GM18861 (cell line): ENCODE measurements around the gene LRRC74B.
"Not testable (repeated sequence)": the region's sequence is repeated elsewhere in the genome, so short reads cannot be mapped to it uniquely, and the experiment has no call there.

Source experiments
- ATAC-seq: cut with Tn5 transposase; IDR thresholded peaks from one replicate; pipeline ENCODE4 v1.9.1; 2021; ENCODE audit not compliant: unreplicated experiment

LRRC74B gene

DNA sequence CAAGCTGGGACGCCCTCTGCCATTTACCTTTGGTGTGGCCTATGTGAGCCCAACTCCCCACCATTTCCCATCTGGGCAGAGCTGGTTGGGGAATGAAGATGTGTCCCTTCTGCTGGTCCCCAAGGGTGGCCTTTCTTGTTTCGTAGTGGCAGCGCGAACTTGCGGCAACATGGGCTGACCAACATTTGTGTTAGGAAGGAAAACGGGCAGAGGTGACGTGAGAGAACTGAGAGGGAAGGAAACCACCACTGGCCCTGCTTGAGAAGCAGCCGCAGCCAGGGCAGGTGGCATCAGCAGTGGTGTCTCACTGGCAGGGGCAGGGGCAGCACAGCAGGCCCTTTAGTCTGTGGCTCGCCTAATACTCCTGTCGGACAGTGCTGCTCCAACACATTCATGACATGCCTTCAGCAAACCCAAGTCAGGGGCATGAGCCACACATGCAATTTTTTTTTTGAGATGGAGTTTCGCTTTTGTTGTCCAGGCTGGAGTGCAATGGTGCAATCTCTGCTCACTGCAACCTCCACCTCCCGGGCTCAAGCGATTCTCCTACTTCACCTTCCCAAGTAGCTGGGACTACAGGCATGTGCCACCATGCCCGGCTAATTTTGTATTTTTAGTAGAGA lies 29.9 kb downstream of the LRRC74B start:
- ATAC-seq: no peak

- no peak for ATAC-seq
Observed at GRCh38 chr22:21076912-21077625, 31.3 kb downstream of the LRRC74B start.

- no peak for ATAC-seq
Observed at GRCh38 chr22:21077884-21078508, 32.2 kb downstream of the LRRC74B start.

- no peak for ATAC-seq
Observed at GRCh38 chr22:21078916-21079315, 33.2 kb downstream of the LRRC74B start.

- no peak for ATAC-seq
Observed at GRCh38 chr22:21079493-21079892, 33.7 kb downstream of the LRRC74B start.

- ATAC-seq: no peak
Observed at GRCh38 chr22:21080435-21081137, 34.8 kb downstream of the LRRC74B start.

DNA sequence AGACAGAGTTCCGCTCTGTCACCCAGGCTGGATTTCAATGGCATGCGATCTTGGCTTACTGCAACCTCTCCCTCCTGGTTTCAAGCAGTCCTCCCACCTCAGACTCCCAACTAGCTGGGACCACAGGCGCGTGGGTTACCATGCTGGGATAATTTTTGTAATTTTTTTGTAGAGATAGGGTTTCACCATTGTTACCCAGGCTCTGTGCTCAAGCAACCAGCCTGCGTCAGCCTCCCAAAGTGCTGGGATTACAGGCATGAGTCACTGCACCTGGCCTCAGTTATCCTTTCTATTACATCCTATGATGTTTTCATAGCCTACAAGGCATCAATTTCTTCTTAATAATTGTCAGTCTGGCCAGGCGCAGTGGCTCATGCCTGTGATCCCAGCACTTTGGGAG lies 36.5 kb downstream of the LRRC74B start:
- no peak for ATAC-seq

DNA sequence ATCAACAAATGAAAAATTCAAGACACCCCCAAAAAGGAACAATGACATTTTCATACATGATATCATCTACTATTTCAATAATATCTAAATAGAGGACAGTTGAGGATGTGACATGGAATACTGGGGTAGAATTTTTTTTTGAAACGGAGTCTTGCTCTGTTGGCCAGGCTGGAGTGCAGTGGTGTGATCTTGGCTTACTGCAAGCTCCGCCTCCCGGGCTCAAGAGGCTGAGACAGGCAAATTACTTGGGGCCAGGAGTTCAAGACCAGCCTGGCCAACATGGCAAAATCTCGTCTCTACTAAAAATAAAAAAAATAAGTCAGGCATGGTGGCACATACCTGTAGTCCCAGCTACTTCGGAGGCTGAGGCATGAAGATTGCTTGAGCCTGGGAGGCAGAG lies 41.4 kb downstream of the LRRC74B start:
- ATAC-seq: no peak

GRCh38 chr22:21087926-21088325 lies 42.2 kb downstream of the LRRC74B start:
- ATAC-seq: not testable (repeated sequence)

- ATAC-seq: not testable (repeated sequence)
Observed at GRCh38 chr22:21091220-21091619, 45.5 kb downstream of the LRRC74B start.

- no peak for ATAC-seq
Observed at GRCh38 chr22:21092797-21093554, 47.2 kb downstream of the LRRC74B start.

DNA sequence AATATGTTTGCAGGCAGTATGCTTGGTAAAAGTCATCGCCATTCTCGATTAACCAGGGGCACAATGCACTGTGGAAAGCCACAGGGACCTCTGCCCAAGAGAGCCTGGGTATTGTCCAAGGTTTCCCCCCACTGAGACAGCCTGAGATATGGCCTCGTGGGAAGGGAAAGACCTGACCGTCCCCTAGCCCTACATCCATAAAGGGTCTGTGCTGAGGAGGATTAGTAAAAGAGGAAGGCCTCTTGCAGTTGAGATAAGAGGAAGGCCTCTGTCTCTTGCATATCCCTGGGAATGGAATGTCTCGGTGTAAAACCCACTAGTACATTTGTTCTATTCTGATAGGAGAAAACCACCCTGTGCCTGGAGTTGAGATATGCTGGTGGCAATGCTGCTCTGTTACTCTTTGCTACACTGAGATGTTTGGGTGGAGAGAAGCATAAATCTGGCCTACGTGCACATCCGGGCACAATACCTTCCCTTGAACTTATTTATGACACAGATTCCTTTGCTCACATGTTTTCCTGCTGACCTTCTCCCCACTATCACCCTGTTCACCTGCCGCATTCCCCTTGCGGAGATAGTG lies 47.9 kb downstream of the LRRC74B start:
- ATAC-seq: not testable (repeated sequence)

- ATAC-seq: no peak
Observed at GRCh38 chr22:21094911-21095772, 49.4 kb downstream of the LRRC74B start.

DNA sequence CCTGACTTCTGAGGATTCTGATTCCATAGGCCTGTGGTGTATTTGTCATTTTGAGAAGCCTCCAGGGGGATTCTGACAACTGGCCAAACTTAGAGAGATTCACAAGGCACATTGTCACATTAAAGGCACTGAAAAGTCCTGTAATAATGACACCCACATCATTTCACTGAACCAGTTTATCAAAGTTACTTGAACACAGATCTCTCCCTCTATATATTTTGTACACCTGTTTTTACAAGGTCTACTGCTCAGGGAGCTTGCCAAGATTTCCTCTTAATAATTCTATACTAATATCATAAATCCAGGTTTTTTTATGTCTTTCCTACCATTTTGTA lies 50.0 kb downstream of the LRRC74B start:
- ATAC-seq: no peak

GRCh38 chr22:21096878-21097277 lies 51.1 kb downstream of the LRRC74B start:
- not testable (repeated sequence) for ATAC-seq

DNA sequence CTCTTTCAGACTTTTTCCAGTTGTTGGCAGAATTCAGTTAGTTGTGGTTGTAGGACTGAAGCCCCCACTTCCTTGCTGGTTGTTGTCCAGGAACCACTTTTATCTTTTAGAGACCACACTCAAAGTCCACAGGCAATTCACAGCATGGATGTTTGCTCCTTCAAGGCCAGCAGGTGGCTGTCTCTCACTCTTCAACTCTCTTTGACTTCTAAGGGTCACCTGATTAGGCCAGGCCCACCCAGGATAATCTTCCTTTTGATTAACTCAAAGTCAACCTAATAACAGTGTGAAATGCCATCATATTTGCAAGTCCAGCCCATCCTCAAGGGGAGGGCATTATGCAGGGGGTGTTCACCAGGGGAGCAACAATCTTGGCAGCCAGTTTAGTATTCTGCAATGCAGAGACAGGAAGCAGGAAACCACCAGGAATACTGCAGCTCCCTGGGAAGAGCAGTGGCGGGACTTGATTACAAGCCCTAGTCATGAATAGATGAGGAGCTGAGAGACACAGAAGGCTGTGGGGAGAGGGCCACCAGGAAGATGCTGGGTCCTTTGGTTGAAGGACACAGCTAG lies 52.4 kb downstream of the LRRC74B start:
- ATAC-seq: no peak

- ATAC-seq: no peak
Observed at GRCh38 chr22:21099578-21099977, 53.8 kb downstream of the LRRC74B start.

GRCh38 chr22:21100149-21101032 lies 54.6 kb downstream of the LRRC74B start:
- ATAC-seq: no peak
